NCI-H2107 treated with DMSO at 0.1 percent for 48 hours (cell line): ENCODE results near the gene SYK.
A peak's percentile ranks its signal among the peaks of the same experiment; 100 is the strongest.

ENCODE experiments used
- DNase-seq: peaks from one replicate; lab custom pipeline; 2025; ENCODE audit not compliant: unreplicated experiment; lab: John Stamatoyannopoulos, UW

SYK gene

GRCh38 chr9:90846770-90847419 lies 45.3 kb downstream of the SYK start:
- no peak for DNase-seq

- no peak for DNase-seq
Measured at GRCh38 chr9:90847971-90848370, 46.4 kb downstream of the SYK start.

GRCh38 chr9:90848866-90849265 lies 47.2 kb downstream of the SYK start:
- no peak for DNase-seq

GRCh38 chr9:90851444-90851843 lies 49.8 kb downstream of the SYK start:
- no peak for DNase-seq

GRCh38 chr9:90853945-90854344 lies 52.3 kb downstream of the SYK start:
- no peak for DNase-seq

- no peak for DNase-seq
Measured at GRCh38 chr9:90854637-90855175, 53.1 kb downstream of the SYK start.

GRCh38 chr9:90855208-90855902 lies 53.7 kb downstream of the SYK start:
- DNase-seq = no peak

GRCh38 chr9:90857091-90857490 lies 55.5 kb downstream of the SYK start:
- DNase-seq = no peak

- no peak for DNase-seq
Measured at GRCh38 chr9:90857855-90858254, 56.2 kb downstream of the SYK start.

- no peak for DNase-seq
Measured at GRCh38 chr9:90858457-90858901, 56.9 kb downstream of the SYK start.

- no peak for DNase-seq
Measured at GRCh38 chr9:90860382-90860781, 58.8 kb downstream of the SYK start.

GRCh38 chr9:90860826-90861225 lies 59.2 kb downstream of the SYK start:
- DNase-seq = no peak

GRCh38 chr9:90861380-90861779 lies 59.8 kb downstream of the SYK start:
- no peak for DNase-seq

GRCh38 chr9:90861826-90862740 lies 60.5 kb downstream of the SYK start:
- DNase-seq = no peak

GRCh38 chr9:90864779-90865178 lies 63.2 kb downstream of the SYK start:
- no peak for DNase-seq

- DNase-seq = no peak
Measured at GRCh38 chr9:90867101-90867500, 65.5 kb downstream of the SYK start.

GRCh38 chr9:90868555-90868954 lies 66.9 kb downstream of the SYK start:
- no peak for DNase-seq

- DNase-seq = no peak
Measured at GRCh38 chr9:90869361-90869760, 67.7 kb downstream of the SYK start.

GRCh38 chr9:90870621-90871326 lies 69.2 kb downstream of the SYK start:
- peak; percentile 34 for DNase-seq

- no peak for DNase-seq
Measured at GRCh38 chr9:90871327-90871935, 69.8 kb downstream of the SYK start.
